GDM1 (cell line): Measurements from ENCODE around the gene TMEM87B.
"Not testable (repeated sequence)": the region's sequence is repeated elsewhere in the genome, so short reads cannot be mapped to it uniquely, and the experiment has no call there.

Experiments used
- DNase-seq: peaks from one replicate; lab custom pipeline; 2025; lab: John Stamatoyannopoulos, UW

The TMEM87B gene

DNA sequence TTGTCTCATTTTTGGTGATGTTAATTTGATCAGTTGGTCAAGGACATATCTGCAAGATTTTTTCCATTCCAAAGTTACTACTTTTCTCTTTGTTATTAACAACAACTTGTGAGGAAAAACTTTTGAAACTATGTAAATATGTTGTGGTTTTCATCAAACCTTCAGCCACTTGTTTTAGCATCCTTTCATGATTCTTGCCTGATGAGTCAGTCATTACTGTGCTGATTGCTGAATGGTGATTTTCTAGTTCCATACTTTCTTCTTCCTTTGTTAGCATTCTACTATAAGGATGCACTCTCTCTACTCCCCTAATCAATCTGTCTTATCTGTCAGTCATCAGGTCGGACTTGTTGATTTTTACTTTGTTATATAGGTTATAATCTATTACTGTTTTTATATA is 10.9 kb downstream of the TMEM87B start:
- DNase-seq, result no peak

DNA sequence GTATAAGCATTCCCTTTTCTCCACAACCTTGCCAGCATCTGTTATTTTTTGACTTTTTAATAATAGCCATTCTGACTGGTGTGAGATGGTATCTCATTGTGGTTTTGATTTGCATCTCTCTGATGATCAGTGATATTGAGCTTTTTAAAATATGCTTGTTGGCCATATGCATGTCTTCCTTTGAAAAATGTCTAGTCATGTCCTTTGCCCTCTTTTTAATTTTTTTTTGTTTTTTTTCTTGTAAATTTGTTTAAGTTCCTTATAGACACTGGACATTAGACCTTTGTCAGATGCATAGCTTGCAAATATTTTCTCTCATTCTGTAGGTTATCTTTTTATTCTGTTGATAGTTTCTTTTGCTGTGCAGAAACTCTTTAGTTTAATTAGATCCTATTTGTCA is 14.7 kb downstream of the TMEM87B start:
- DNase-seq, result not testable (repeated sequence)

DNA sequence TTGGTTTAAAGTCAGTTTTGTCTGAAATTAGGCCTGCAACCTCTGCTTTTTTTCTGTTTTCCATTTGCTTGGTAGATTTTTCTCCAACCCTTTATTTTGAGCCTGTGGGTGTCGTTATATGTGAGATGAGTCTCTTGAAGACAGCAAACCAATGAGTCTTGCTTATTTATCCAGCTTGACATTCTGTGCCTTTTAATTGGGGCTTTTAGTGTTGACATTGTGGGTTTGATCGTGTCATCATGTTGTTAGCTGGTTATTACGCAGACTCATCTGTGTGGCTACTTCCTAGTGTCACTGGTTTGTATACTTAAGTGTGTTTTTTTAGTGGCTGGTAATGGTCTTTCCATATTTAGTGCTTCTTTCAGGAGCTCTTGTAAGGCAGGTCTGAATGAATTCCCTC is 18.8 kb downstream of the TMEM87B start:
- DNase-seq, result no peak

DNA sequence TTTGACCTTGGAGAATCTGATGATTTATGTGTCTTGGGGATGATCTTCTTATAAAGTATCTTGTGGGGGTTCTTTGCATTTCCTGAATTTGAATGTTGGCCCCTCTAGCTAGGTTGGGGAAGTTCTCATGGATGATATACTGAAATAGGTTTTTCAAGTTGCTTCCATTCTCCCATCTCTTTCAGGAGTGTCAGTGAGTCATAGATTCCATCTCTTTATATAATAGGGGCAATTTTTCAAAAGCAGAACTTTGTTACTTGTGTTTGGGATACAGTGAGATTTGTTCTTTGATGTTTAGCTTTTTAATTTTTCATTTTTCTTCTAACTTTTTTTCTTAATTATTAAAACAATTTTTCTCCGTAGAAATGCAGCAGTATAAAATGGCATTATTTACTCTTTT is 19.4 kb downstream of the TMEM87B start:
- no peak for DNase-seq

DNA sequence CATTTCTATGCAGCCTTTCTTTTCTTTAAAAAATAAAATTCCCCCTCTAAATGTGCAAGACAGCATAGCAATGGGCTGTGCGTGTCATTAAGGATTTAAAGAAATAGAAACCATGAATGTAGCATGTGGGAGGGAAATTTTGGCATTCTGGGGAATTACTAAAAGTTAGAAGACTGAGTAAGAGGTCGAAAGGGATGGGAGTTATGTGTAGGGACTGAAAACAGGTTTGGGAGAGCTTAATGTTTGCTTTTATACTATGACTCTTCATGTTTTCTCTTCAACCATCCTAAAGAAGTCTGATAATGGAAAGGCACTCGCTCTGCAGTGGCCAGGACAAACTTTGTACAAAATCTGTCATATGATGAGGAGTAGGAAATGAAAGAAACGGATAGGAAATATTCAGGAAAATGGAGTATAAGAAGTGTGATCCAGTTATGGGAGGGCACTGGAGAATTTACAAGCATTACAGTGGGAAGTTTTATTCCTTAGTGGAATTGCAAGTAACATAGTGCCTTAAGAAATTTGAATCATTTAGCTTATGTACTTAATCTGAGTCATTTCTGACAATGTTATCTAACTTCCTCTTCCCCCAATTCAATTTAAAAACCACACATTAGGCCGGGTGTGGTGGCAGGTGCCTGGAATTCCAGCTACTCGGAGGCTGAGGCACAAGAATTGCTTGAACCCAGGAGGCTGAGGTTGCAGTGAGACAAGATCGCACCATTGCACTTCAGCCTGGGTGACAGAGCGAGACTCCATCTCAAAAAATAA is 20.6 kb downstream of the TMEM87B start:
- DNase-seq, result no peak

DNA sequence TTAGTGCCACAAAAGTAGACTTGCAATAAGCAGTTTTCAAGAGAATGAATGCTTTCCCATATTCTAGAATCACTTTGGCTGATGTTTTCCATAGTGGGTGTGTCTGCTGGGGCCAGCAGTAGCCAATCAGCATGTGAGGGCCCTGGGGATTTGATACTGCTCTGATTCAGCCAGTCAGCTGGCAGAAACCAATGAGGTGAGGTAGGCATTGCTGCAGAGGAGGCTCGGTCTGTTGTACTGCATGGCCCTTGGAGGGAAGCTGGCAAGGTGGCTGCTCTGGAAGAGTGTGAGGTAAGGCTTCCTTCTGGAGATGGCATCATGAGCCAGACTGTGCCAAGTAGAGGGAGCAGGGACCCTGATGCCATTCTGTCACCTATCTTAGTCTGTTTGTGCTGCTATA is 22.7 kb downstream of the TMEM87B start:
- DNase-seq, result no peak

DNA sequence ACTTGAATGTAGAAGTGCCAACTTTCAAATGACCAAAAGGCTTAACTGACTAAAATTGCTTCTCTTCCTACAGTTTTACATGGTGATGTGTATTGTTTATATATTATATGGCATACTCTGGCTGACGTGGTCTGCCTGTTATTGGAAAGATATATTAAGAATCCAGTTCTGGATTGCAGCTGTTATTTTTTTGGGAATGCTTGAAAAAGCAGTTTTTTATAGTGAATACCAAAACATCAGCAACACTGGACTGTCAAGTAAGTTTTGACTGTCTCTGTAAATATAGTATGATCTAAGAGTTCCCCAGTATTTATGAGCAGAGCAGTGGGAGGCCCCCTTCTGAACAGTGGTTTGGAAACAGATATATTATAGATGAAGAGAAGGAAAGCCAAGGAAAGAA is 26.2 kb downstream of the TMEM87B start:
- DNase-seq, result no peak

DNA sequence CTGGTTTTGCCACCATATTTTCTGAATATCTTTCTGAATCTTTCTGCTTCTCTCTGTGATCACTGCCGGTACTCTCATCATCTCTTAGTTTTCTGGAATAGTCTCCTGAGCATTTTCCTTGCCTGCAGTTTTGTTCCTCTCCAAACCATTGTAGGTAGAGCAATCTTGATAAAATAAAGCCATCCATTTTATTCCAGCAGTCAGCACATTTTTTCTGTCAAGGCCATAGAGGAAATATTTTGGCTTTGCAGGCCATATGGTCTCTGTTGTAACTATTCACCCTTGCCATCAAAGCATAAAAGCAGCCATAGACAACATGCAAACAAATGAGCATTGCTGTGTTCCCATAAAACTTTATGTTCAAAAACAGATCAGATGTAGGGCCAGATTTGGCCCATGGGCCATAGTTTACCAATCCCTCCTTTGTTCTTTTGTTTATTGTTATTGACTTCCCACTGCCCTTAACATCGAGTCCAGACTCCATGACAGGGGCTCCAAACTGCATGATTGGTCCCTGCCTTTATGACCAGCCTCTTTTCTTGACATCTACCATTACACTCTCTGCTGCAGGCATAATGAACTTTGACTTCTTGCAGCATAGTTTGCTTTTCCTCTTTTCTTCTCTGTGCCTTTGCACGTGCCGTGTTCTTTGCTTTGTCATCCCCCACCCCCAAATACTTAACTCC is 29.8 kb downstream of the TMEM87B start:
- DNase-seq, result no peak

DNA sequence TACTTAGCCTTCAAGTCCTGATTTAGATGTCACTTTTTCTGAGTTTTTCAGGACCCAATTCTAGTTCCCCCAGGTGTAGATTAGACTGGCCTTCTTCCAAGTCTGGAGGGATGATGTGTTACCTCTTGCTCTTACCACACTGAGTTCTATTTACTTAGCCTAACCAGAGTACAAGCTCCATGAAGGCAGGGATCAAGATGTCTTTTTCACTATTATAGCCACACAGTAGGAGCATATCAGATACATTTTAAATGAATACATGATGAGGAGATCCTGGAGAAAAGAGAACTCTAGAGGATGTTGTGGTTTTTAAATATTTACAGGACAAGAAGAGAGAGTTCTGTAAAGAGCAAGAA is 30.3 kb downstream of the TMEM87B start:
- DNase-seq, result no peak

DNA sequence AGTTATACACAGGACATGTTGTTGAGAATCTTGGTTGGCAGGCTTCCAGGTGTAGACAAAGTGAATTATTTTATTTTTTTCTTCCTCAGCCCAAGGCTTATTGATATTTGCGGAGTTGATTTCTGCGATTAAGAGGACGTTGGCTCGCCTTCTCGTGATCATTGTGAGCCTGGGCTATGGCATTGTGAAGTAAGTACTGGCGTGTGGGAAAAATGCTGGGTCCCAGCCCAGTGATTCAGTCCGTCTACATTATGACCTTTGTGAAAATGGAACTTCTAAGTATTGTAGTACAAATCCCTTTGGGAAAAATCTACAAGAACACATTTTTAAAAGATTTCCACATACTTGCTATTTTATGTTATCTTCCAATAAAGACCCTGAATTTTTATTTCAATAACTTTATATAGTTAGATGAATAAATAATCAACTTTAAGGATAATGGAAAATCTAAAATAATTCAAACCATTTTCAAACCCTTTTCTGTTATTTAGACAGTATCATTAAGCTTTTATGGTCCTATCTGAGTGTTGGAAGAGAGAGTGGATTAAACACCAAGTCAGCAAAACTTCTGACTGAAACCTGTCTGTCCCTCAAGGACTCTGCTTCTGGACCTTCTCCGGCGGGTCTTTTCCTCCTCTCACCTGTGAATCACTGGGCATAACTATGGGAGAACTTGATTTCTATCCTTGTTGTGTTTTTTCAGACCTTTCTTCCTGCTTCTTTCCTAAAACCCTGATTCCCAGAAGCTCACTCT is 31.0 kb downstream of the TMEM87B start:
- no peak for DNase-seq

DNA sequence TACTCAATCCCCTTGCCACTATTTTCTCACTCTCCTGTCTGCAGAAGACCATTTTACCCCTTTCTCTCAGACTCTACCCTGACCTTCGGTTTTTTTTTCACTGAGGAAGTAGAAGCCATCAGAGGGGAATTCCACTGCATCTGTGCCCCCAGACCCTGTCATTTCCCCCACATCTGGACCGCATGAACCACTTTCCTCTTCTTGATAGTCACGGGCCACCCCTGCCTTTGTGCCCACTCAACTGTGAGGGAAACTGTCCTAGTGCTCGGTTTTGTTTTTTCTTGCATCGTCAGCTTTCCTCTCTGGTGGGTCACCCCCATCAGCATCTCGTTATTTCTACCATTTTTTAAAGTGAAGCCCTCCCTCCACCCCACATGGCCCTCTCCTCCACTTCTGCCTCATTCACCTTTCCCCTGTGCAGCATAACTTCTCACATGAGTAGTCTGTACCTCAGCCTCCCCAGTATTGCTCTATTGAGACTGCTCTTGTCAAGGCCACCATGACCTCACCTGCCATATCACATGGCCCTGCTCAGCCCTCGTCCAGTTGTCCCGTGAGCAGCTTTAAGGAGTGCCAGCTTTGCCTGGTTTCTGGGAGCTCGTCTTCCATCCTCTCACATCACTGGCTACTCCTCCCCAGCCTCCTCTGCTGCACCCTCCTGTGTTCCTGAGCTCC is 32.4 kb downstream of the TMEM87B start:
- DNase-seq, result no peak

DNA sequence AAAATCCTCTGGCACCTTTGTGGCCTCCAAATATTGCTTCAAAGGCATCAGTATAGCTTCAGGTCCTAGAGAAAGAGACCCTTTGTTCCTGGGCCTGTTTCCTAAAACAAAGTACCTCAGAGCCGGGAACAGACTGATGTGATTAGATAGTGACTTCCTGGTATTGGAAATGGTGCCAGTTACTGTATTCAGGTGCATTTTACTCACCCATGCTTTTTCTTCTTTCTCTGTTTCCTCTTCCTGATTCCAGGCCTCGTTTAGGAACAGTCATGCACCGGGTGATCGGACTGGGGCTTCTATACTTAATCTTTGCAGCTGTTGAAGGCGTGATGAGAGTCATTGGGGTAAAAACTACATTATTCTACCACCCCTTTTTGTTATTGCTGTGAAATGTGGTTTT is 34.3 kb downstream of the TMEM87B start:
- DNase-seq, result no peak

DNA sequence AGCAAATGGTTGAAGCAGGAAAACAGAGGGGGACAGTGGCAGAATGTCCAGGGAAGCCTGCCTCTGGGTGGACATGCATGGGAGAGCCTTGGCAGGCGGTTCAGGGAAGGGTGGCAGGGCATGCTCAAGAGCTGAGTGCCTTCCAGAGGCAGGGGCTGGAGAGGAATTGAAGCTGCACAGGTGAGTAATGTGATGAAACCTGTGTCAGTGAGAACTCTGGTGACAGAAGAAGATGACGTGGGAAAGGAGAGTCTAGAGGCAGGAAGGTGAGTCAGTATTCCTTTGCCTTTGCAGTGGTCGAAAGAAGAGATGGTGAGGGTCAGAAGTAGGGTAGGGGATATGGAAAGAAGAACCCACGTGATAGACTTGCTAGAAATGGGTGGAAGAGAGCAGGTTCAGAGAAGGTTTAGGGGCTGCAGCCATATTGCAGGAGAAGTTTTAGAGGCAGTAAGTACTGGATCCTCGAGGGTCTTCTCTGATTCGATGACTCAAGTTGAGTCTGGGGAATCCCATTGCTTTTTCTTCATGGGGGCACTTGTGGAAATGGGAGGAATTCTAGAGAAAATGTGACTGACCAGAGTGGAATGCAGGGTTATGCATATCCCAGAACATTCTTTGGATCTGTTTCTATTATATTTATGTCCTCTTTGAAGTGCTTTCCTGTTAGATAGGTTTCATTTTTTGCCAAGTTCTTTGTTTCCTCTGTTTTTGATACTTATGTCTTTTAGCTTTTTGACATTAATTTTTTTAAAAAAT is 37.4 kb downstream of the TMEM87B start:
- no peak for DNase-seq

DNA sequence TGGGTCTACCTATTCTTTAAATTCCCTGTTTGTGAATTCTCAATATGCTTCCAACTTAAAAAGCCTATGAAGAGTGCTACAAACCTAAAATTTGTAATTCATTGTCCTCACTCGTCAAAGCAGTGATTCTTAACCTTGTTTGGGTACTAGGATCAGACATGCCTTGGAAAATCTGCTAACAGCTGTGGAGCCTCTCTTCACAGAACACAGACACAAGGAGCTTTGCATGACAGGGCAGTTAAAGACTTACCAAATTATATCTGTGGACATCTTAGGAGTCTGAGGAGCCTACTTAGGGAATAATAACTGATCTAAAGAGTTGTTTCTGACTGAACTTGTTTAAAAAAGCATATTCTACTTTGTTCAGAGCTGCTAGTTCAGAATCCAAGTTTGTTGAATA is 38.1 kb downstream of the TMEM87B start:
- no peak for DNase-seq

DNA sequence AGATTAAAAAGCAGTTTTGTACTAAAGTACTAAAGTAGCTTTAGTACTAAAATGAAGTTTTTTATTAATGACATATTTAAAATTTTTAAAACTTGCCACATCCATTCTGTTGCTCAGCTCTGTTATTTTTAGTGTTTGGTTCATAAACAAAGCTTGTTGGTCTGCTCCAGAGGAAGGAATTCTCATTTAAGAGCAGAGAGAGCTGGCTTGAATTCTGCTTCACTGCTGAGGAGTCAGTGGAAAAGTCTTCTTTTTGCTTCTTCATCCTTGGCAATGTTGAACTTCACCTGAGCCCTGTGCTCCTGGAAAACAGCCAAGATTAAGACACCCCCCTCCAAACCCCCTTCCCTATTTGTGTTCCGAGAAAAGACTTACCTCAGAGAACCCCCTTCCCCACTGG is 40.6 kb downstream of the TMEM87B start:
- no peak for DNase-seq

DNA sequence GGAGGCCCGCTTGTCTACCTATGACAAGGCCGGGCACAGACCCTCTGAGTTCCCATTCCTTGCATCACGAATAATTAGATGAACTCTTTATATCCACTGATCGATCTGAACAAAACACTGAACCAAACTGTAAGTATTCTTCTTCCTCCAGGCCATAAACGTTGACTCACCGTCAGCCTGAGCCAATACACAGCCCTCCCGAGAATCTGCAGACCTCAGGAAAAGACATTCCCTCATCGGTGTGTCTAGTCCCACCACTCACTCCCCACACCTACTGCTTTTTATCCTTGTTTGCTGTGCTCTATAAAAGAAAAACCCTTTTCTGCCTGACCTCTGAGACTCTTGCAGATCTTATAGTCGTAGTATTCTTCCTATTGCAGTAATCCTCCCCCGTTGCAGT is 41.0 kb downstream of the TMEM87B start:
- DNase-seq, result no peak

DNA sequence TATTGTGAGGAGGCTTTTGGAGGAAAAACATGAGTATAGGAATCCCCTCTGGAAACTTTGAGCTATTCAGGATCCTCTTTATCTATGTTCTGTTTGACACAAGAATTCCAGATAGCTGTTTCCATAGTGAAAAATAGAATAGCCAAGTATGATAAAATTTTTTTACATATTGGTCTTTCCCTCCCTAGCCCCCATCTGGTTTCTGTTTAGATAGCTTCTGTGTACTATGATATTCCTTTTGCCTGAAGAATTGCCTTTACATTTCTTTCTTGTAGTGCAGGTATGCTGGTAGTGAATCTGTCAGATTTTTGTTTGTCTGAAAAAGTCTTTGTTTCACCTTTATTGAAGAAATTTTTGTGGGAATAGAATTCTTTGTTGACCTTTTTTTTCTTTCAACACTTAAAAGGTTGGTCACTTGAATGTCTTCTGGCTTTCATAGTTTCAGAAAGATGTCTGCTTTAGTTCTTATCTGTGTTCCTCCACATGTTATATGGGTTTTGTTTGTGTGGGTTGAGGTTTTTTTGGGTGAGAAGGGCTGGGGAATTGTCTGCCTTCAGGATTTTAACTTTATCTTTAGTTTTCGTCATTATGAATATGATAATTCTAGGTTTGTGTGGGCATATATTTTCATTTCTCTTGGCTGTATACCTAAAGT is 53.2 kb downstream of the TMEM87B start:
- DNase-seq, result no peak

DNA sequence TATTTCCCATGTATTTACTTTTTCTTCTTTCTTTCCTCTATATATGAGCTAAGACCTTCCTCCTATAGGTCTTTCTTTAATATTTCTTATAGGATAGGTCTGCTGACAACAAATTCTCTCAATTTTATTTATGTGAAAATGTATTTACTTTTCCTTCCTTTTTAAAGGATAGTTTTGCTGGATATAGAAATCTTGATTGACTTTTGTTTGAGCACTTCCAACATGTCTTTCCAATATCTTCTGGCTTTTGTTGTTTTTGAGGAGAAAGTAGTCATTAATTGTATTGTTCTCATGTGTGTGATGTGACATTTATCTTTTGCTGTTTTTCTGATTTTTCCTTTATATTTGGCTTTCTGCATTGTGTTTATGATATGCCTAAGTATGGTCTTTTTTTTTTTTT is 54.2 kb downstream of the TMEM87B start:
- DNase-seq, result no peak

DNA sequence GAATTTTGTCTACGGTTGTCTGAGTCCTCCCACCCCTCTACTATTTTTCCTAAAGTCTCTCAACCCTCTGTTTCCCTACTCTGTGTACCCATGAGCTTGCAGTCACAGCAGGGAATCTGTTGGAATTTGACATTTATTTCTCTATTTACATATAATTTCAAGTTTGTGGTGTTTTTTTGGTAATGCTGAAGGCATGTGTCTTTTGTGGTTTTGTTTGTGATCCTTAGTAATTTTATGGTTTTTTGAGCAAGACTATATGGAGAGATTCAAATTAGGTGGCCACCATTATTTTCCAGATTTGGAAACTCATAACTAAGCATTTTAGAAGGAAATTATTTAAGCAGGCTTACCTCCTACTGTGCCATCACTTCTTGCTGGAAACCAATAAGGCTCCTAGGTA is 55.9 kb downstream of the TMEM87B start:
- DNase-seq, result no peak

DNA sequence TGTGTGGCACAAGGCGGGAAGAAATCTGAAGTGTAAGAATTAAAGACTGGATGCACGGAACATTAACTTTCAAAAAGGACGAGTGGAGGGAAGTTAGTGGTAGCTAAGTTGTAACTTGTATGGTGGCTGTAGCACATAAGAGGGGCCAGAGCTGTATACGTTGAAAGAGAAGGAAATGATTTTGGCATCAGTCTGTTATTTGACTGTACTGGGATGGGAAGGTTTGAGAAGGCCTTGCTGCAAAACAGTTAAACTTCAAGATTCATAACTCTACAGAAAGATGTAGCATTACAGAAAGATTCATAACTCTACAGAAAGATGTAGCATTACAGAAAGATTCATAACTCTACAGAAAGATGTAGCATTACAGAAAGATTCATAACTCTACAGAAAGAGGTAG is 58.3 kb downstream of the TMEM87B start:
- DNase-seq, result not testable (repeated sequence)

DNA sequence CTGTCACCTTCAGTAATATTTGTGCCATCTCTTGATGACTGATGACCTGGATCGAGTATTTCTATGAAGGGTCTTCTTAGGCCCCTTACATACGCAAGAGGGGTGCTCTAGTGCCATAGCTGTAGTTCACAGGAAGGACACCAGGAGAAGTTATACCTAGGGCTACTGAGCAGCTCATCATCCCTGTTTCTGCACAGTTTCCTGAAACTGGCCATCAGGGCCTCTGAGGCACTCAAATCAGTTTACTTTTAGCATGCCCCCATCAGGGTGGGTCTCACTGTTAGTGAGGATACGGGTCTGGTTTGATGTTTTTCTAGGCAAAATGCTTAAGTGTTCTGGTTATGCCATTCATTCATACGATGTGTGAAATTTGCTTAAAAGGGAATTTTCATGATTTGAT is 63.1 kb downstream of the TMEM87B start:
- no peak for DNase-seq
